SK-N-MC (cell line): Measurements from ENCODE around the gene SLC4A4.

Experiments
- EZH2 ChIP-seq: fragments of 200-600 bp; sonication (generic); IDR thresholded peaks from one replicate; pipeline ENCODE4 v1.6.1; 2017; ENCODE audit warnings: antibody characterized with exemption
- FOXP2 ChIP-seq: optimal IDR thresholded peaks from 2 replicates; pipeline ENCODE3; 2011; ENCODE audit warnings: mild to moderate bottlenecking, moderate library complexity; ENCODE audit not compliant: insufficient read depth; ENCODE audit errors: extremely low read length, control extremely low read depth
- POLR2AphosphoS5 ChIP-seq: IDR thresholded peaks from 2 replicates; pipeline ENCODE4 v1.6.1; 2012; ENCODE audit warnings: mild to moderate bottlenecking, low read depth, low read length, borderline replicate concordance

DNA sequence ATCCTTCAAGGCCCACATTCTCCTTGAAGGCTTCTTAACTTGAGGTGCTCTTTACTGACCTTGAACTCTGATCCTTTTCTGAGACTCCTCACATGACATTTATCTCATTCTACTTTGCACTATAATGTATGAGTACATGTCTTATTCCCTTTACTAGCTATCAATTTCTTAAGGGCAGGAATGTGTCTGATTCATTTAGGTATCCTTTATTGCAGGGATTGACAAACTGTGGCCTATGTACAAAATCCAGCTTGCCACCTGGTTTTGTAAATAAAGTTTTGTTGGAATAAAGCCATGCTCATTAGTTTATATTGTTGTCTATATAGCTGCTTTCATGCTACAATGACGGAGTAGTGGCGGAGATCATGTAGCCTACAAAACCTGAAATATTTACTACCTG, 36.7 kb downstream of the SLC4A4 start:
- TF ChIP-seq EZH2 = no peak
- no peak for TF ChIP-seq POLR2AphosphoS5
- TF ChIP-seq FOXP2 = no peak
